NCI-H146 (cell line): ENCODE measurements around the gene NOC4L.

ENCODE experiments used
- DNase-seq: peaks from one replicate; lab custom pipeline; 2025; lab: John Stamatoyannopoulos, UW

NOC4L gene

DNA sequence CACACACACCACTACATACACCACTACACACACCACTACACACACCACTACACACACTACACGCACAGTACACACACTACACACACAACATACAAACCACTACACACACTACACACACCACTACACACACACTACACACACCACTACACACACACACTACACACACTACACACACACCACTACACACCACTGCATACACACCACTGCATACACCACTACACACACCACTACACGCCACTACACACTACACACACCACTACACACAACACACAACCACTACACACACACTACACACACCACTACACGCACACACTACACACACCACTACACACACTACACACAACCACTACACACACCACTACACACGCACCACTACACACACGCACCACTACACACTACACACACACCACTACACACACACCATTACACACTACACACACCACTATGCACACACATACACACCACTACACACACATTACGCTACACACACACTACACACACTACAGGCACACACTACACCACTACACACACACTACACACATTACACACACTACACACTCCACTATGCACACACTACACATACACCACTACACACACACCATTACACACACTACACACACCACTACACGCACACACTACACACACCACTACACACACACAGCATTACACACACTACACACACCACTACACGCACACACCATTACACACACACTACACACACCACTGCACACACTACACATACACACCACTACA, 12.5 kb downstream of the NOC4L start:
- DNase-seq = no peak

- no peak for DNase-seq
Measured at GRCh38 chr12:132157733-132158409, 13.6 kb downstream of the NOC4L start.

DNA sequence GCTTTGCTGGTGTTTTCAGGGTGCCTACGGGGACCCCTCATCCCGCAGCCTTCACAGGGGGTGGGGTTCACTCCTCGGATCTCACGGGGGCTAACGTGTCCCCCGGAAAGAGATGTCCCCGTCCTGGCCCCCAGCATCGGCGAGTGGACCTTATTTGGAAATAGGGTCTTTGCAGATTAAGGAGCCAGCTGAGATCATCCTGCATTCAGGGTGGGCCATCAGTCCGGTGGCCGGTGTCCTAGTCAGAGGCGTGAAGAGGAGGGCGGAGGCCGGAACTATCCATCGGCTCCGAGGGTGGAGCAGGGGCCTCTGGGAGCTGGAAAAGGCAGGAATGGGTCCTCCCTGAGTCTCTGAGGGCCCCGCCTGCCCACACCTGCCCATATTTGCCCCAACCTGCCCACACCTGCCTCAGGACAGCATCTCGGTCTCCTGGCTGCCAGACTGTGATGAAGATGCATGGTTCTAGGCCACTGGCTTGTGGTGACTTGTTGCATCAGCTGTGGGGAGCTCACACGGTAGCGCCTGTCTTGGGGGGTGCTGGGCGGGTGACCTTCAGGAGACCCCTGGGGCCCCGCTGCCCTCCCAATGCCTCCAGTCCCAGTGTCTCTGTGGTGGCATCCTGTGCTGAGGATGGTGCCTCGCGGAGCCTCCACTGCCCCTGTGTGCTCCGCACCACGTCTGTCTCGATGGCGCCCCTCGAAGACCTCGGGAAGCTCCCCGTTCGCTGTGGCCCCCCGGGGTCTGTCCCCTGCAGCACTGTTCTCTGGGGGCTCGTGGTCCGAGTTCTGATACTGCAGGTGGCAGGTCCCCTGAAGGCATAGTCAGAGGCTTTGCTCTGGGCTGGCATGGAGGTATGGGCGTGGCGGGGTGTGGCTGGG, 14.7 kb downstream of the NOC4L start:
- peak; percentile 22 for DNase-seq

DNA sequence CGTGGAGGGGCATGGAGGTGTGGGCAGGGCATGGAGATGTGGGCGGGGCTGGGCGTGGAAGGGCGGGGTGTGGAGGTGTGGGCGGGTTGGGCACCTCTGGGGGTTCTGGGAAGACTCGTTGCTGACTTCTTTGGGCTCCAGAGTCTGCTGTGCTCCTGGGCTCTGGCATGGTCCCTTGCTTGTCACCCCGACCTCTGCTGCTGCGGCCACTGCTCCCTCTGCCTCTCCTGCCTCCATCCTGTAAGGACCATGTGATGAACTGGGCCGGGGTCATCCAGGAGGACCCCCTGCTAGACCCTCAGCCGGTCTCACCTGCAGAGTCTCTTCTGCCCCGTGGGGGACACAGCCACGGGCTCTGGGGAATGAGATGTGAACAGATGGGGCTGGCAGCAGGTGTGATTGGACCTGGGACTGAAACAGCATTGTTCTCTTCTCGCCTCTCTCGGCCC, 15.3 kb downstream of the NOC4L start:
- DNase-seq = no peak

GRCh38 chr12:132160016-132160415, 15.8 kb downstream of the NOC4L start:
- no peak for DNase-seq

GRCh38 chr12:132160601-132161035, 16.4 kb downstream of the NOC4L start:
- no peak for DNase-seq

GRCh38 chr12:132161036-132161781, 17.0 kb downstream of the NOC4L start:
- no peak for DNase-seq

- no peak for DNase-seq
Measured at GRCh38 chr12:132161796-132162507, 17.7 kb downstream of the NOC4L start.

DNA sequence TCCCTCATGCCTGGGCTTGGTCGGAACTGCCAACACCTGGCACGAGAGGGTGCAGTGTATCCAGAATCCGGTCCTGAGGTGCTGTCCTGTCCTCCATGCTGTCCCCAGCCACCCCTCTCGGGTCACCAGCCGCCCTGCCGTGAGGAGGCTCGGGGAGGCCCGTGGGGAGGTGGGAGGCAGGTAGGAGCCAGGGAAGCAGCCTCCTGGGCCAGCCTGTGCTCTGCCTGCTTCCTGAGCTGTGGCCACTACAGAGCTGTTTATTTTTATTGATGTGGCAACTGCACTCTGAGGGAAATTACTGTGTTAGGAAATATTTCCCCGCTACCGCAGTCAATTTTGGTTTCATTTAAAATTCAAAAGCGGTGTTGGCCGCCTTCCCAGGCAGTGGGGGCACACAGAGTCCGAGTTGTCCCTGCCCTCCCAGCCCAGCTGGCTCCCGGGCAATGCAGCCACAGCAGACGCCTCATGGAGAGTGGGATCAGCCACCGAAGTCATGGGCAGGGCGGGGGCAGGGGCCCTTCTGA, 18.3 kb downstream of the NOC4L start:
- DNase-seq = no peak

DNA sequence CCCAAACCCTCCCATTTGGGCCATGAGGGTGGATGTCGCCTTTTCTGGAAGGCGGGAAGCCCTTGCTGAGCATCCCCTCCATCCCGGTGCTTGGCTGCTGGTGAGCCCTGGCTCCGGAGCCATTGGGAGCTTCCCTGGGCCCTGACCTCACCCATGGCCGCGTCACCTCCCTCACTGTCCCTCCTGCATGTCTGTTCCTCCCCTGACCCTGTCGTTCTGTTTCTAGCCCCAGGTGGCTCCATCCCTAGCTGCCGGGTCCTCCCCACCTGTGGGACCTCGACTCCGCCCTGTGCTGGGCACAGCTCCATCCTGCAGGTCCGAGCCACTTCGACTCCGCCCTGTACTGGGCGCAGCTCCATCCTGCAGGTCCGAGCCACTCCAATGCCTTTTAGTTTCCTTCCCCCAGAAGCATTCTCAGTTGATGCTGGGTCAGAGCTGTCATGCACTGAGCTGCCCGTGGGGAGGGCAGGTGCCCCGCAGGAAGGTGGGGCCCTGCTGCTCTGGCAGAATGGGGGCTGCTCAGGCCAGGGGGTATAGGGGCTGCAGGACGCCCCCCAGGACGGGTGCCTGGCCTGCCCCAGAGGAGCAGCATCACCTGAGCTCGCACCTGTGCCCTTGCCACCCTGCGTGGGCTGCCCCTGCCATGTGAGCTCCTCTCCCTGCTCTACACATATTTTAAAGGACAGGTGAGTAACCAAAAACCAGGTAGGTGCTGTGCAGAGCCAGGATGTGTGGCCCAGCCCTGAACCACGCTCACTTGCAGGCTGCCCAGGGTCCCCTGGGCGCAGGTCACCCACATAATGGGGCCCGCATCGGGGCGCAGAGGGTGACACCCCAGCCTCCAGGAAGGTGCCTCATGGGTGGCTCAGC, 19.0 kb downstream of the NOC4L start:
- peak; percentile 11 for DNase-seq

- no peak for DNase-seq
Measured at GRCh38 chr12:132163911-132164288, 19.6 kb downstream of the NOC4L start.

GRCh38 chr12:132164426-132164825, 20.2 kb downstream of the NOC4L start:
- no peak for DNase-seq

DNA sequence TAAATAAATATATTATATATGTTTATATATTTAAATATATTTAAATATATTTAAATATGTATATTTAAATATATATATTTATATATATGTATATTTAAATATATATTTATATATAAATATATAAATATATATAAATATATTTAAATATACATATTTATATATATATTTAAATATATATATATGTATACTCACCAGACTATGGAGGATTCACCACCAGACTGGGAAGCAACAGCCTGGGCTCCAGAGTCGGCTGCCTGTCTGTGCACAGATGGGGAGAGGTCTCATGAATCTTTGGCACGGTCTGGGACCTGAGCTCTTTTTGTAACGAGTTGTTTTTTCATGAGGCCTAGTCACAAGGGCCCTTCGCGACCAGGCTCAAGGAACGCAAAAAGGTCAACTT, 21.3 kb downstream of the NOC4L start:
- no peak for DNase-seq

GRCh38 chr12:132166093-132166492, 21.8 kb downstream of the NOC4L start:
- DNase-seq = no peak

GRCh38 chr12:132166801-132167591, 22.7 kb downstream of the NOC4L start:
- DNase-seq = no peak

GRCh38 chr12:132167611-132168310, 23.5 kb downstream of the NOC4L start:
- no peak for DNase-seq

- no peak for DNase-seq
Measured at GRCh38 chr12:132168311-132169031, 24.2 kb downstream of the NOC4L start.

DNA sequence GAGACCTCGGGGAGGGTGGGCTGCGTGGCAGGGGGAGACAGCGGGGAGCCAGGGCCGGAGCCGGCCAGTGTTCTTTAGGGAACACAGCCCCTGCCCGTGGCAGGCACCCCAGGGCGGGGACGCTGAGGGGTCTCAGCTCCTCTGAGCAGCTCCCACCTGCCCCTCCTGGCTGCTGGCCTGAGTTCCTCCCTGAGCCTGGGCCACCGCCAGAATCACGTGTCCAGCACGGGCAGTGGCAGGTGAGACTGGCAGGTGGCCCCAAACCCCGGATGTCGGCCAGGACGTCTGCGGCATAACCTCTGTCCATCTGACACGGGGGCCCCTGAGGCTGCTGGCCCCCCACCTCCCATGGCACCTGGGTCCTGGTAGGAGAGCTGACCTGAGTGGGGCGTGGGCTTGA, 25.1 kb downstream of the NOC4L start:
- DNase-seq = no peak
